Measurements from ENCODE around the gene PDHX. TPM values are rescaled to one million over a fixed set of nuclear protein-coding genes. Genes with fewer than 3 reads are reported as not detected.

The PDHX gene
- total RNA-seq, 1 experiment from 2014 or later = 99.9 TPM

DNA sequence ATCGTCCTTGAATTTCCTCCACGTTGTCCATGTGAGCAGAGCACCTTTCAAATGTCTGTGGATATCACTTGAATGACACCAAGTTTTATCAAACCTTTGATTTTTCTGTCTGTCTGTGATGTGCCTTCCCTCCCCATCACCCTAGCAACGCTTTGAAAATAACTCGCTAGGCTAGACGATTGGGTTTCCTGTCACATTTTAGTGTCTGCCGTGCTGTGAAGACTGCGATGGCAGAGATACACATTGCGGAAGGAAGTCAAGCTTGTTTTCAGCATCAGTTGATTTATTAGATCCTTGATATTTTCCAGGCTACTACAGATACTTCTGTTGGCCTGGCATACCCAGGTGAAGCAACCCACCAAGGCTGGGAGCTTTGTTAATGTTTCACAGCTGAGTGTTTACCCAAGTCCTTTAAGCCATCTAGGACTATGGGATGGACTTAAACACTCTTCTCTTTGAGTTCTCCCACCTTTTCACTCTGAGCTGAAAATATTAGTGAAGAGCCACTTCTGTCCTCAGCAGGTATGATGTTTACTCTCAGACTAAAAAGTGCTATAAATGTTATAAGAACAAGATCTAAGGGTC lies 128.9 kb downstream of the PDHX start:
- Histone ChIP-seq H3K36me3 (ENCODE audit: insufficient read depth, low read length, poor library complexity, severe bottlenecking) (no peaks in the 10 kb centered on the region), H3K4me3 (ENCODE audit: low read depth, low read length, poor library complexity, severe bottlenecking) (no peak overlapping the region), H3K4me1 (ENCODE audit: insufficient read depth, low read length, poor library complexity, severe bottlenecking) (no peaks in the 10 kb centered on the region), H3K27ac (ENCODE audit: low read depth, low read length, poor library complexity, severe bottlenecking) (no peak overlapping the region), H3K9me3 (ENCODE audit: low read depth, low read length, poor library complexity, severe bottlenecking) (no peaks in the 10 kb centered on the region), H3K27me3 (replicated peaks; ENCODE audit: insufficient read depth, low read depth, low read length, poor library complexity) (peaks cover 19% of the 10 kb centered on the region)
- TF ChIP-seq EZH2 (IDR thresholded peaks at IDR 0.05; ENCODE audit: borderline replicate concordance, low read depth, low read length, poor library complexity, severe bottlenecking) = no peak
- TF ChIP-seq CTCF (conservative IDR thresholded peaks at IDR 0.05; ENCODE audit: low read depth, low read length) = no peak
- intact Hi-C loops (cut with micrococcal nuclease; ENCODE audit: unreplicated experiment) = no loop called here
- POLR2A ChIA-PET (ENCODE audit: low non-redundant PET) = no interaction called here
- BruUV-seq (replicated peaks) = no TSS peak
- CTCF ChIA-PET = no interaction called here
- DNase-seq (ENCODE audit: low spot score) = no peak

Small RNA genes within 50 kb of the gene (microRNA-seq; reads per million reads assigned to microRNA genes)
- 93.3 reads per million, percentile 63 among the genes with 10 or more reads in this experiment for gene MIR1343

Other genes with a start within 250 kb of the PDHX start
- 95.5 and 99.8 TPM in 2 replicates for gene APIP, start 239 bp upstream of the PDHX start, total RNA-seq (2021)
- 13.1 and 15.9 TPM in 2 replicates for gene CD44, start 222.6 kb downstream of the PDHX start, total RNA-seq (2021)